Testis (tissue), 2 donors: ENCODE results near the gene COMTD1.

Source experiments
- POLR2A ChIP-seq: fragments of 450-650 bp; IDR thresholded peaks from one replicate; pipeline ENCODE4 v1.6.1; 2017; ENCODE audit warnings: antibody characterized with exemption, mild to moderate bottlenecking, moderate library complexity
- TF ChIP-seq, protein P1 (sequence below), 3 experiments: fragments of 450-650 bp in 2 of 3; fragments of 200-600 bp in 1 of 3; sonication (generic) in 1 of 3; IDR thresholded peaks; one replicate each; pipeline ENCODE4 v1.5.1; 2016 to 2019; ENCODE audit warnings: antibody characterized with exemption in 3 of 3, mild to moderate bottlenecking in 2 of 3, moderate library complexity in 1 of 3

DNA sequence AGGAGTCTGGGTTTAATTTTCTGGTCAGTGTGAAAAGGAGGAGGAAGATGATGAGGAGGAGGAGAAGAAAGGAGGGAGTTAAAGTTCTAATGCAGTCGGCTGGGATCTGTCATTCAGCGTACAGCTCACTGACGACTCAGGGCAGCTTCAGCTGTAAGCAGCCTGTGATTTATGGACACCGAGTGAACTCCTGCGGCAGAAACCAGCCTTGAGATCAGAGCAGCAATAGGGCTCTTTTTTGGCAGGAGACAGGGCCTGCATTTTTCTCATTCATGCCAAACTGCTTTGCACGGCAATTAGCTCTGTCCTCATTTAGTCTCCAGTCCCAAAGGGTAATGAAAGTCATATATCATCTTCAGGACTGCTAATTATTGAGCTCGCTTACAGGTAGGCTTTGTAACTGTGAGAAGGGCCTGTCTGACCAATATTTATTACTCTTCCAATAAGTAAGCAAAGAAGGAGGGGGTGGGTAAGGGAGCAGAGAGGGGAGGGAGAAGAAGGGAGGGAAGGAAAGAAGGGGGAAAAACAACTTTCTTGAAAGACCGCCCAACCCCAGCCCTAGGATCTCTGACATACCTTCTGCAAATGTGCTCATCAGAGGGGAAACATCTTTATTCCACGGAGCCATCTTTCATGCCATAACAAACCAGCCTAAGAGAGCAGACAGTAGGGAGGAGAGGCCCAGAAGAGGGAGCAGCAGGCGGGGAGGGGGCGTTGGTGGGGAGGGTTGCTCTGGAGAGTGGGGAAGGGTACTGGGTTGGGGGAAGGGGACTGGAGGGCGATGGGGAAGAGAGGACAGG is 48.1 kb upstream of the COMTD1 start:
- TF ChIP-seq, protein P1, sequence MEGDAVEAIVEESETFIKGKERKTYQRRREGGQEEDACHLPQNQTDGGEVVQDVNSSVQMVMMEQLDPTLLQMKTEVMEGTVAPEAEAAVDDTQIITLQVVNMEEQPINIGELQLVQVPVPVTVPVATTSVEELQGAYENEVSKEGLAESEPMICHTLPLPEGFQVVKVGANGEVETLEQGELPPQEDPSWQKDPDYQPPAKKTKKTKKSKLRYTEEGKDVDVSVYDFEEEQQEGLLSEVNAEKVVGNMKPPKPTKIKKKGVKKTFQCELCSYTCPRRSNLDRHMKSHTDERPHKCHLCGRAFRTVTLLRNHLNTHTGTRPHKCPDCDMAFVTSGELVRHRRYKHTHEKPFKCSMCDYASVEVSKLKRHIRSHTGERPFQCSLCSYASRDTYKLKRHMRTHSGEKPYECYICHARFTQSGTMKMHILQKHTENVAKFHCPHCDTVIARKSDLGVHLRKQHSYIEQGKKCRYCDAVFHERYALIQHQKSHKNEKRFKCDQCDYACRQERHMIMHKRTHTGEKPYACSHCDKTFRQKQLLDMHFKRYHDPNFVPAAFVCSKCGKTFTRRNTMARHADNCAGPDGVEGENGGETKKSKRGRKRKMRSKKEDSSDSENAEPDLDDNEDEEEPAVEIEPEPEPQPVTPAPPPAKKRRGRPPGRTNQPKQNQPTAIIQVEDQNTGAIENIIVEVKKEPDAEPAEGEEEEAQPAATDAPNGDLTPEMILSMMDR (IDR thresholded peaks at IDR 0.05) = no peak
- TF ChIP-seq POLR2A = no peak
